Hindlimb muscle (tissue), 1 donor: ENCODE measurements around the gene FNIP1. TPM values are rescaled to one million over a fixed set of nuclear protein-coding genes. Genes with fewer than 3 reads are reported as not detected.
"Not testable (repeated sequence)": the region's sequence is repeated elsewhere in the genome, so short reads cannot be mapped to it uniquely, and the experiment has no call there.

Experiments used
- DNase-seq: peaks from one replicate; pipeline ENCODE4 v3.0.0-alpha.2; 2013
- polyA plus RNA-seq: library from polyadenylated mRNA; unstranded; fragments of 120-200 nt; gene quantifications from one replicate; pipeline ENCODE4 v1.2.1, GENCODE V29; 2013; ENCODE audit not compliant: insufficient read length

Gene FNIP1
- polyA plus RNA-seq, 1 donor = 12.7 TPM

- no peak for DNase-seq
These were observed 9.7 kb downstream of the FNIP1 start for GRCh38 chr5:131786900-131787692.

- DNase-seq = no peak
These were observed 10.8 kb downstream of the FNIP1 start for GRCh38 chr5:131786036-131786435.

- DNase-seq = no peak
These were observed 12.9 kb downstream of the FNIP1 start for GRCh38 chr5:131783874-131784273.

GRCh38 chr5:131783357-131783756, 13.5 kb downstream of the FNIP1 start:
- DNase-seq = no peak

- DNase-seq = no peak
These were observed 14.1 kb downstream of the FNIP1 start for GRCh38 chr5:131782717-131783116.

GRCh38 chr5:131778141-131778540, 18.7 kb downstream of the FNIP1 start:
- DNase-seq = not testable (repeated sequence)

GRCh38 chr5:131776450-131776849, 20.4 kb downstream of the FNIP1 start:
- no peak for DNase-seq

GRCh38 chr5:131774652-131775367, 22.0 kb downstream of the FNIP1 start:
- no peak for DNase-seq

GRCh38 chr5:131773805-131774204, 23.0 kb downstream of the FNIP1 start:
- no peak for DNase-seq

GRCh38 chr5:131771692-131772091, 25.1 kb downstream of the FNIP1 start:
- no peak for DNase-seq

GRCh38 chr5:131769961-131770360, 26.9 kb downstream of the FNIP1 start:
- no peak for DNase-seq

GRCh38 chr5:131769336-131769735, 27.5 kb downstream of the FNIP1 start:
- DNase-seq = peak; percentile 4

- DNase-seq = no peak
These were observed 28.9 kb downstream of the FNIP1 start for GRCh38 chr5:131767891-131768290.

GRCh38 chr5:131766689-131767088, 30.1 kb downstream of the FNIP1 start:
- DNase-seq = no peak

- no peak for DNase-seq
These were observed 31.6 kb downstream of the FNIP1 start for GRCh38 chr5:131765261-131765660.

GRCh38 chr5:131763968-131764367, 32.8 kb downstream of the FNIP1 start:
- no peak for DNase-seq

- no peak for DNase-seq
These were observed 36.0 kb downstream of the FNIP1 start for GRCh38 chr5:131760793-131761192.

GRCh38 chr5:131759704-131760103, 37.1 kb downstream of the FNIP1 start:
- DNase-seq = no peak

GRCh38 chr5:131758520-131758900, 38.3 kb downstream of the FNIP1 start:
- DNase-seq = no peak

- no peak for DNase-seq
These were observed 38.8 kb downstream of the FNIP1 start for GRCh38 chr5:131757830-131758519.

- DNase-seq = no peak
These were observed 39.9 kb downstream of the FNIP1 start for GRCh38 chr5:131756942-131757341.

GRCh38 chr5:131754363-131754762, 42.5 kb downstream of the FNIP1 start:
- no peak for DNase-seq

GRCh38 chr5:131751506-131751905, 45.3 kb downstream of the FNIP1 start:
- no peak for DNase-seq
